ENCODE results near the gene DNM3.

The DNM3 gene

DNA sequence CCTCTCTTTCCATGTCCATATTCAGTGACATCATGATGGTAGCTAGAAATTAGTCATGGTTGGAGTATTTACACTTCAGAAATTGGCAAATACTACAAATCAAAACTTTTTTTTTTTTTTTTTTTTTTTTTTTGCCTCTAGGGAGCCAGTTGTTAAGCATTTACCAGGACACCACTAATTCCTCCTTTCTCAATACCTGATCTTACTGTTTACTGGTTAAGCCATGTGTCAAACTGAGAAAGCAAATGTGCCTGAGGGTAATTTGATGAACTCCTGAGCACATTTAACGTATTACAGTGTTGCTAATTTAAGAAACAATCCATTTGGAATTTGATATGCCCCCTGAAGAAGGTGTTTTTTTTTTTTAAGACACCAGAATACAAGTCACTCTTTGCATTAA is 94.4 kb downstream of the DNM3 start:
- TF ChIP-seq, protein P1, sequence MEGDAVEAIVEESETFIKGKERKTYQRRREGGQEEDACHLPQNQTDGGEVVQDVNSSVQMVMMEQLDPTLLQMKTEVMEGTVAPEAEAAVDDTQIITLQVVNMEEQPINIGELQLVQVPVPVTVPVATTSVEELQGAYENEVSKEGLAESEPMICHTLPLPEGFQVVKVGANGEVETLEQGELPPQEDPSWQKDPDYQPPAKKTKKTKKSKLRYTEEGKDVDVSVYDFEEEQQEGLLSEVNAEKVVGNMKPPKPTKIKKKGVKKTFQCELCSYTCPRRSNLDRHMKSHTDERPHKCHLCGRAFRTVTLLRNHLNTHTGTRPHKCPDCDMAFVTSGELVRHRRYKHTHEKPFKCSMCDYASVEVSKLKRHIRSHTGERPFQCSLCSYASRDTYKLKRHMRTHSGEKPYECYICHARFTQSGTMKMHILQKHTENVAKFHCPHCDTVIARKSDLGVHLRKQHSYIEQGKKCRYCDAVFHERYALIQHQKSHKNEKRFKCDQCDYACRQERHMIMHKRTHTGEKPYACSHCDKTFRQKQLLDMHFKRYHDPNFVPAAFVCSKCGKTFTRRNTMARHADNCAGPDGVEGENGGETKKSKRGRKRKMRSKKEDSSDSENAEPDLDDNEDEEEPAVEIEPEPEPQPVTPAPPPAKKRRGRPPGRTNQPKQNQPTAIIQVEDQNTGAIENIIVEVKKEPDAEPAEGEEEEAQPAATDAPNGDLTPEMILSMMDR (IDR thresholded peaks at IDR 0.05; ENCODE audit: extremely low read depth, missing control alignments): no peak
- DNase-seq (ENCODE audit: low spot score): no peak

DNA sequence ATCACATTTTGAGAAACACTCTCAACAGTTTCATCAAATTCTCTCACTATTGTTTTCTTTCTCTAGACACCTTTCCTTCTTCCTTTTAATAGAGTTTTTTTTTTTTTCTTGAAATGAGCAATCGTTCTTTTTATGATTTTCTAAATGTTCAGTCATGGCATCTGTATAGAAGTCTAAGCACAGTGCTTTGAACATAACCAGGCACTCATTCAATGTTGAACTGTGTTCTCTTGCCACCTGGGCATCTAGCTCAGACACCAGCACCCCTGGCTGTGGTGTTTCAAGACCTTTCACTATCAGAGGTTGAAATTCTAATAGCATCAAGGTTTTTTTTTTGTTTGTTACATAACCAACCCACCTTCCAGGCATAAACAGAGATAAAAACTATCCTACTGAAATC is 96.6 kb downstream of the DNM3 start:
- TF ChIP-seq, protein P1 (IDR thresholded peaks at IDR 0.05; ENCODE audit: extremely low read depth, missing control alignments): no peak

DNA sequence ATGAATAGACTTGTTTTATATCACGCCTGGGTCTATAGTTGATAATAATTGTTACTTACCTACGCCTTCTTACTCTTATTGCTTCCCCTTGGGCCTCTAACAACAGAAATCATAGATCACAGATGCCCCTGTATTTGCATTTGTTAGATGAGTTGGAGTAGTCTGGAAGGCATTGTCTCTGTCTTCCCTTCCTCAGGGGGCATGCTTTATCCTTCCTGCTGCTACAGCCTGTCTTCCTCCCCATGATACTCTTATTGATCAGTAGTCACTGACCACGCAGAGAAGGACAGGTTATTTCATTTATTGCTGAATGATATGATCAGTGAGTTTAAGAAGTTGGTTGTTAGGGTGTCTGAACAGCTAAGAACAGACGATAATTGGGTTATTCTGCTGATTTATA is 98.4 kb downstream of the DNM3 start:
- no peak for DNase-seq (ENCODE audit: low spot score)
- TF ChIP-seq, protein P1 (IDR thresholded peaks at IDR 0.05; ENCODE audit: extremely low read depth, missing control alignments): no peak

More for the DNA sequence above, 96.6 kb downstream of the DNM3 start:
- DNase-seq (ENCODE audit: low spot score): no peak

DNA sequence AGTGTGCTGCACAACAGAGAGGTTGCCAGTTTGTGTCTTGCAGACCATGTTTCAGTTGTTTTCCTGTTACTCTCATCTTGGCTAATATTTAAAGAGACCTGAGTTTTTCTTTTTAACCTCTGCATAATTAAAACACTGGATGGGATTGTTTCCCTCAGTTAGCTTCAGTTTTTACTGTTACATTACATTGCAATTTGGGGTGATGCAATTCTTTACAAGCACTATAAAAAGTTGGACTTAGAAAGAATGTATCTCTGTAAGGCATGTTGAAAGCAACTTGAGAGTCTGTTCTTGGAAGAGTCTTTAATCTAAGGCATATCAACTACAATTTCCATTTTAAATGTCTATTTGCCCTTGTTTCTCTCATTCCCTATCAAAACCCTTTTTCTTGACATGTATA is 99.1 kb downstream of the DNM3 start:
- TF ChIP-seq, protein P1 (IDR thresholded peaks at IDR 0.05; ENCODE audit: extremely low read depth, missing control alignments): no peak
- no peak for DNase-seq (ENCODE audit: low spot score)

DNA sequence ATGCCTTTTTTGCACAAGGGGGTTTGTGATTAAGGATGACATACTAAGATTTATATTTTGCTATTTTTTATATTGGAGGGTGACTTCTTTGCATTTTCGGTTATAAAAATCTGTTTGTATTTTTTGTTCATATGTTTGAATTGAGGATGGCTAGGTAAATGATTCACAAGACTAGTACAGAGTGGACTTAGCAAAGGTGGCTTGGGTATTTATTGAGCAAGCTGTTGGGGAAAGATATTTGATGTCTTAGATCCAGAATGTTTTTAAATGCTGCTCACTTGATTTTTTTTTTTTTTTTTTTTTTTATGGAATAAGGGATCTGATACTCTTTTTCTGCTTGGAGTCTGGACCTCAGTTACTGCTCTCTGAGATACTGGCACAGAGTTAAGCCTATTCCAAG is 100.6 kb downstream of the DNM3 start:
- TF ChIP-seq, protein P1 (IDR thresholded peaks at IDR 0.05; ENCODE audit: extremely low read depth, missing control alignments): no peak
- no peak for DNase-seq (ENCODE audit: low spot score)

DNA sequence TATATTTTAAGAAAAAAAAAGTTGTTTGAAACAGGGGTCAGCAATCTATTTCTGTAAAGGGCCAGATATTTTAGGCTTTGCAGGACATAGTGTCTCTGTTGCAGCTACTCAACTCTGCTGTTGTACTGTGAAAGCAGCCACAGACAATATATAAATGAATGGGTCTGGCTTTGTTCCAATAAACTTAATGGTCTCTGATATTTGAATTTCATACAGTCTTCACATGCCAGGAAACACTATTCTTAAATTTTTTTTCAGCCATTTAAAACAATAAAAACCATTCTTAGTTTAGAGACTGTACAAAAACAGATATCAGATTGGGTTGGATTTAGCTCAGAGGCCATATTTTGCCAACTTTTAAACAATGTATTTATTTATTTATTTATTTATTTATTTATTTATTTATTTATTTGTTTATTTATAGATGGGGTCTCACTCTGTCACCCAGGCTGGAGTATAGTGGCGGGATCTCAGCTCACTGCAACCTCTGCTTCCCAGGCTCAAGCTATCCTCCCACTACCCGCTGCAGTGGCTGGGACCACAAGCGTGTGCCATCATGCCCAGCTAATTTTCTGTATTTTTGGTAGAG is 102.8 kb downstream of the DNM3 start:
- TF ChIP-seq, protein P1 (IDR thresholded peaks at IDR 0.05; ENCODE audit: extremely low read depth, missing control alignments): no peak
- DNase-seq (ENCODE audit: low spot score): no peak

DNA sequence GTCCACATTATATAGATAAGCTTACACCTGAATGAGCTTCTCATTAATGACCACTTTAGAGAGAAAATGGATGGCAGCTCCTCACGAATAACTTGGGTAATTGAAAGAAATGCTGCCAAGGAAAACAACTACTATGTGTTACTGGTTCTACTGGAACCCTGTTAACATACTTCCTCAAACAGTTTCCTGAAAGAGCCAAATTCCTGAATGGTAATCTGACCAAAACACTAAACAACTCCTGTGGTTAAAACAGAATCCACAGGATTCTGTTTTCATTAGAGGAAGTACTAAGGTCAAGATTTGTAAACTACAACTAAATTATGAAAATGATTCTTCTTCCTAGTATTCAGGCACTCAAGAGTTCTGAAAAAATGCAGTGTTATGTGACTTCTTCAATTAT is 107.2 kb downstream of the DNM3 start:
- no peak for DNase-seq (ENCODE audit: low spot score)

More for the DNA sequence above, 107.2 kb downstream of the DNM3 start:
- TF ChIP-seq, protein P1 (IDR thresholded peaks at IDR 0.05; ENCODE audit: extremely low read depth, missing control alignments): no peak
